Measurements from ENCODE around the gene FAT3. TPM values are rescaled to one million over a fixed set of nuclear protein-coding genes. Genes with fewer than 3 reads are reported as not detected.

The FAT3 gene
- total and polyA plus RNA-seq, 2 of the 4 experiments (the other 2 are of a cell fraction), result 0.53 to 2.9 TPM

- Histone ChIP-seq H2BK15ac (ENCODE audit: low read depth, low read length) (no peak overlapping the region), H3K79me1 (ENCODE audit: low read depth in 1 of 2, low read length in 2 of 2) (no peaks in the 10 kb centered on the region), H3K4me1 (ENCODE audit: control insufficient read depth, insufficient read depth, low read length) (peaks cover 2% of the 10 kb centered on the region; the same call in 1 of the 2 replicates), H3K23ac (ENCODE audit: low read depth, low read length) (no peak overlapping the region), H3K56ac (ENCODE audit: extremely low read depth, insufficient read depth, low read length) (no peak overlapping the region), H2BK120ac (ENCODE audit: low read depth, low read length) (0 out of 2 replicates have a peak overlapping the region, but pooled peaks have one; percentile 45), H4K91ac (ENCODE audit: insufficient read depth, low read depth, low read length) (no peak overlapping the region), H4K20me1 (ENCODE audit: insufficient read depth, low read length) (no peaks in the 10 kb centered on the region), H3K14ac (replicated peaks; ENCODE audit: low read depth, low read length) (no peak overlapping the region), H2AFZ (replicated peaks; ENCODE audit: low read length, poor library complexity) (no peak overlapping the region), H3K9me1 (ENCODE audit: insufficient read depth, low read length) (no peaks in the 10 kb centered on the region; the same call in 1 of the 2 replicates), H4K8ac (ENCODE audit: low read depth in 2 of 2, low read length in 2 of 2) (peak overlapping the region in 1 of 2 experiments; percentile 17; a peak in 1 of 4 replicates), H4K5ac (ENCODE audit: low read depth, low read length) (no peak overlapping the region), H3K4me2 (ENCODE audit: low read depth, low read length) (peak overlapping the region; percentile 29; the same call in 1 of the 2 replicates), H3K27ac (ENCODE audit: insufficient read depth, low read length) (no peak overlapping the region; the same call in 1 of the 2 replicates), H3K27me3 (ENCODE audit: control insufficient read depth, insufficient read depth, low read length) (no peaks in the 10 kb centered on the region), H3K9me3 (ENCODE audit: control insufficient read depth, insufficient read depth, low read length) (no peaks in the 10 kb centered on the region), H2BK20ac (ENCODE audit: low read depth, low read length) (no peak overlapping the region), H3K36me3 (ENCODE audit: control insufficient read depth, insufficient read depth, low read length) (no peaks in the 10 kb centered on the region), H3K4me3 (ENCODE audit: insufficient read depth, low read depth, low read length) (no peak overlapping the region), H2BK5ac (ENCODE audit: low read depth, low read length, poor library complexity, severe bottlenecking) (peak overlapping the region; percentile 84), H2AK5ac (ENCODE audit: low read depth, low read length) (no peak overlapping the region), H3K4ac (ENCODE audit: low read depth, low read length) (no peak overlapping the region), H3K9ac (ENCODE audit: low read depth, low read length) (no peak overlapping the region), H3K18ac (ENCODE audit: low read depth, low read length) (no peak overlapping the region), H2AK9ac (replicated peaks; ENCODE audit: low read depth, low read length, poor library complexity) (no peak overlapping the region)
- WGBS, 2 experiments (ENCODE audit: extremely low coverage in 2 of 2, insufficient read length in 1 of 2), result 0% methylated on average over 1 of the region's 2 CpGs; no CpG with 5 or more reads in 1 of the 2 experiments
- ATAC-seq (ENCODE audit: low read depth) (peak; percentile 90), DNase-seq (peak; percentile 42)
- TF ChIP-seq RAD21 (IDR thresholded peaks at IDR 0.05; ENCODE audit: low read length) (no peak), MXI1 (IDR thresholded peaks at IDR 0.05; ENCODE audit: borderline replicate concordance, low read depth, low read length) (no peak), CEBPB (IDR thresholded peaks at IDR 0.05; ENCODE audit: low read depth, low read length) (no peak), ELK1 (IDR thresholded peaks at IDR 0.05; ENCODE audit: borderline replicate concordance, low read depth, low read length) (no peak)
- CTCF ChIA-PET, result no interaction called here
- in situ Hi-C loops (cut with MboI; ENCODE audit: low sequenced_read_pairs) (no loop called here), intact Hi-C loops (cut with micrococcal nuclease) (loop anchor here (5.0 kb wide), 1 partner anchor 113 kb away; no protein-coding TSS in a partner anchor), dilution Hi-C loops (cut with HindIII; ENCODE audit: low sequenced_read_pairs, unreplicated experiment) (no loop called here)
- POLR2A ChIA-PET (ENCODE audit: unreplicated experiment), result no interaction called here
- no TSS peak for BruUV-seq (replicated peaks)
Observed at GRCh38 chr11:92269021-92269420, 44.4 kb downstream of the FAT3 start.

Data from IMR-90 (cell line).